ENCODE data around the gene METTL27. TPM values are rescaled to one million over a fixed set of nuclear protein-coding genes. Genes with fewer than 3 reads are reported as not detected.

The METTL27 gene
- total and polyA plus RNA-seq, 9 of the 15 experiments (the other 6 are each of a cell fraction or from before 2014, with no cell fraction given) = 0.08 to 0.82 (median 0.33) TPM; not detected in 4

GRCh38 chr7:73851410-73852338, 9.4 kb upstream of the METTL27 start (continued):
- TF ChIP-seq, protein P1, sequence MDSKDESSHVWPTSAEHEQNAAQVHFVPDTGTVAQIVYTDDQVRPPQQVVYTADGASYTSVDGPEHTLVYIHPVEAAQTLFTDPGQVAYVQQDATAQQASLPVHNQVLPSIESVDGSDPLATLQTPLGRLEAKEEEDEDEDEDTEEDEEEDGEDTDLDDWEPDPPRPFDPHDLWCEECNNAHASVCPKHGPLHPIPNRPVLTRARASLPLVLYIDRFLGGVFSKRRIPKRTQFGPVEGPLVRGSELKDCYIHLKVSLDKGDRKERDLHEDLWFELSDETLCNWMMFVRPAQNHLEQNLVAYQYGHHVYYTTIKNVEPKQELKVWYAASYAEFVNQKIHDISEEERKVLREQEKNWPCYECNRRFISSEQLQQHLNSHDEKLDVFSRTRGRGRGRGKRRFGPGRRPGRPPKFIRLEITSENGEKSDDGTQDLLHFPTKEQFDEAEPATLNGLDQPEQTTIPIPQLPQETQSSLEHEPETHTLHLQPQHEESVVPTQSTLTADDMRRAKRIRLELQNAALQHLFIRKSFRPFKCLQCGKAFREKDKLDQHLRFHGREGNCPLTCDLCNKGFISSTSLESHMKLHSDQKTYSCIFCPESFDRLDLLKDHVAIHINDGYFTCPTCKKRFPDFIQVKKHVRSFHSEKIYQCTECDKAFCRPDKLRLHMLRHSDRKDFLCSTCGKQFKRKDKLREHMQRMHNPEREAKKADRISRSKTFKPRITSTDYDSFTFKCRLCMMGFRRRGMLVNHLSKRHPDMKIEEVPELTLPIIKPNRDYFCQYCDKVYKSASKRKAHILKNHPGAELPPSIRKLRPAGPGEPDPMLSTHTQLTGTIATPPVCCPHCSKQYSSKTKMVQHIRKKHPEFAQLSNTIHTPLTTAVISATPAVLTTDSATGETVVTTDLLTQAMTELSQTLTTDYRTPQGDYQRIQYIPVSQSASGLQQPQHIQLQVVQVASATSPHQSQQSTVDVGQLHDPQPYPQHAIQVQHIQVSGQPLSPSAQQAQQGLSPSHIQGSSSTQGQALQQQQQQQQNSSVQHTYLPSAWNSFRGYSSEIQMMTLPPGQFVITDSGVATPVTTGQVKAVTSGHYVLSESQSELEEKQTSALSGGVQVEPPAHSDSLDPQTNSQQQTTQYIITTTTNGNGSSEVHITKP (IDR thresholded peaks at IDR 0.05; ENCODE audit: partially characterized antibody) = no peak
- TF ChIP-seq, protein P2, sequence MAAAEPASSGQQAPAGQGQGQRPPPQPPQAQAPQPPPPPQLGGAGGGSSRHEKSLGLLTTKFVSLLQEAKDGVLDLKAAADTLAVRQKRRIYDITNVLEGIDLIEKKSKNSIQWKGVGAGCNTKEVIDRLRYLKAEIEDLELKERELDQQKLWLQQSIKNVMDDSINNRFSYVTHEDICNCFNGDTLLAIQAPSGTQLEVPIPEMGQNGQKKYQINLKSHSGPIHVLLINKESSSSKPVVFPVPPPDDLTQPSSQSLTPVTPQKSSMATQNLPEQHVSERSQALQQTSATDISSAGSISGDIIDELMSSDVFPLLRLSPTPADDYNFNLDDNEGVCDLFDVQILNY (CRISPR knock-in tag; IDR thresholded peaks at IDR 0.05) = no peak
- TF ChIP-seq ZNF696 (CRISPR knock-in tag; conservative IDR thresholded peaks at IDR 0.05) = no peak
- no peak for TF ChIP-seq HNRNPLL (IDR thresholded peaks at IDR 0.05; ENCODE audit: low read depth, low read length, poor library complexity, severe bottlenecking)
- TF ChIP-seq KLF16 (IDR thresholded peaks at IDR 0.05) = no peak
- TF ChIP-seq KLF13 (tag; IDR thresholded peaks at IDR 0.05; ENCODE audit: borderline replicate concordance, low read depth) = no peak
- TF ChIP-seq WHSC1 (IDR thresholded peaks at IDR 0.05; ENCODE audit: low read length) = no peak
- no peak for TF ChIP-seq POLR2A (conservative IDR thresholded peaks at IDR 0.05)
- no peak for TF ChIP-seq XRCC5 (IDR thresholded peaks at IDR 0.05; ENCODE audit: low read depth, low read length)
- TF ChIP-seq ZFPM2 (CRISPR knock-in tag; IDR thresholded peaks at IDR 0.05) = no peak
- no peak for TF ChIP-seq ELK3 (CRISPR knock-in tag; IDR thresholded peaks at IDR 0.05)
- no peak for TF ChIP-seq GABPB1 (CRISPR knock-in tag; IDR thresholded peaks at IDR 0.05)
- TF ChIP-seq ETV6 (IDR thresholded peaks at IDR 0.05; ENCODE audit: borderline replicate concordance in 1 of 2, low read depth in 2 of 2, low read length in 1 of 2) = peak in 1 of 2 experiments; percentile 68; a peak in 1 of 4 replicates
- no peak for TF ChIP-seq ETV6 (CRISPR knock-in tag; IDR thresholded peaks at IDR 0.05; ENCODE audit: borderline replicate concordance)
- TF ChIP-seq GATAD2A (IDR thresholded peaks at IDR 0.05) = 0 out of 2 replicates have a peak, but pooled peaks have one; percentile 23
- TF ChIP-seq PTTG1 (tag; IDR thresholded peaks at IDR 0.05; ENCODE audit: low read depth) = no peak
- TF ChIP-seq RNF2 (IDR thresholded peaks at IDR 0.05) = no peak
- TF ChIP-seq SRSF1 (IDR thresholded peaks at IDR 0.05; ENCODE audit: low read depth, low read length) = no peak
- TF ChIP-seq PHF8 (IDR thresholded peaks at IDR 0.05; ENCODE audit: borderline replicate concordance, low read length) = no peak
- peak; percentile 98 for TF ChIP-seq BHLHE40 (IDR thresholded peaks at IDR 0.05; ENCODE audit: low read length)
- TF ChIP-seq MXI1 (IDR thresholded peaks at IDR 0.05; ENCODE audit: low read depth, low read length) = no peak
- no peak for TF ChIP-seq ZC3H8 (IDR thresholded peaks at IDR 0.05)
